Suprapubic skin (tissue), 3 donors: Measurements from ENCODE around the gene TPD52L1.

Experiments used
- CTCF ChIP-seq, 2 donors: fragments of 200-600 bp in 1 of 2; fragments of 450-650 bp in 1 of 2; sonication (generic) in 1 of 2; IDR thresholded peaks; one replicate each; pipeline ENCODE4 v1.5.1; 2016 to 2019; ENCODE audit warnings: antibody characterized with exemption in 2 of 2, mild to moderate bottlenecking in 1 of 2, moderate library complexity in 1 of 2
- POLR2A ChIP-seq, 2 donors: fragments of 450-650 bp; IDR thresholded peaks; one replicate each; pipeline ENCODE4 v1.6.1; 2017; ENCODE audit warnings: antibody characterized with exemption in 2 of 2, mild to moderate bottlenecking in 2 of 2, moderate library complexity in 2 of 2

GRCh38 chr6:125219361-125219895, 65.9 kb downstream of the TPD52L1 start:
- TF ChIP-seq CTCF (IDR thresholded peaks at IDR 0.05): no peak
- no peak for TF ChIP-seq POLR2A (IDR thresholded peaks at IDR 0.05)
